ENCODE results near the gene ARHGAP27.

The ARHGAP27 gene

DNA sequence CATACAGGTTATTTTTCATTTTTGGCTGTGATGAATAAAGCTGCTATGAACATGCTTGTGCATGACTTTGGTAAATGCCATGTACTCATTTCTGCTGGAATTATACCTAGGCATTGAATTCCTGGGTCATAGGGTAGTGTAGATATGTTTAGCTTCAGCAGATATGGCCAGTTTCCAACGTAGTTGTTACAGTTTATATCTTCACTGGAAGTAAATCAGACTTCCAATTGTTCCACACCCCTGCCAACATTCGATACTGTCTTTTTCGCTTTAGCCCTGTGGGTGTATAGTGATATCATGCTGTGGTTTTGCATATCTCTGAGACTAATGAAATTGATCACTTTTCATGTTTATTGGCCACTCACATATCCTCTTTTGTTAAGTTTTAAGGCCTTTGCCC lies 50.4 kb downstream of the ARHGAP27 start:
- DNase-seq = no peak

- peak; percentile 41 for DNase-seq
These were observed 51.7 kb downstream of the ARHGAP27 start for GRCh38 chr17:45380991-45381390.

DNA sequence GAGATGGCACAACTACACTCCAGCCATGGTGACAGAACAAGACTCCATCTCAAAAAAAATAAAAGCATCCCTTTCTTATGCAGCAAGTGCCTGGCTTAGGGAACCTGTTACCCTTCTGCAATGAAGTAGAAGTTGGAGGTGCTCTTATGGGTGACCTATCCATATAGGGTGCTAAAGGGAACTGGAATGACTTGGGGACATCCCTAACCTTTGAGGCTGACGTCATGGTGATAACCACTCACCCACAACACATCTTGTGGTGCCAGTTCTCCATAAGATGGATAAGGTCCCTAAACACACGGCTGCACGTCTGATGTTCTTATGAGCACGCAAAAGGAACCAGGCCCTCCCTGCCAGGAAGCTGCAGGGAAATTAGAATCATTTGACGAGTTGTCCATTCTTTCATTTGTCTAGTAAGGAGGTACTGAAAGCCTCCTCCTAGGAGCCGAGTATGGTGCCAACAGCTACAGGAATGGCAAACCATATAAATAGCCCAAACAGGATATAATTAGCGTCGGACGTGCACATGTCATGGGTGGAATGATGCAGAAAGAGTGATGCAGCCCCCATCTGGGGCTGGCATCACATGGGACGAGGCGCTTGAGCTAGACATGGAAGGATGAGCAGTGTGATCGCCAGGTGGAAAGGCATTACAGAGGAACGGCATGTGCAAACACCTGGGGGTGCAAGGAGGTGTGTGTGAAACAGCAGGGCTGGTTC lies 52.5 kb downstream of the ARHGAP27 start:
- DNase-seq = no peak

DNA sequence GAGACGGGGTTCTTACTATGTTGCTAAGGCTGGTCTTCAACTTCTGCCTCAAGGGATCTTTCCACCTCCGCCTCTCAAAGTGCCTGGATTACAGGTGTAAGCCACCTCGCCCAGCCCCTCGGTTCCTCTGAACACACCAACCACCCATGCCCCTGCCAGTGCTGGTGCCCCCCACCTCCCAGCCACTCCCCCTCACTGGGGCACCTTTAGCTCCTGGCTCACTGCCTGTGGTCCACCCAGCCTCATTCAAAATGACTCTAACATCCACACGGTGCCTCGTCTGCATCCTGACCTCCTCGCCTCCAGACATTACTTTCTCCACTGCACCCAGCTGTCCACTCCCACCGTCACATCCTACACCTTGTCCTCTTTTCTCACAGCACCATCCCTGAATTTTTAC lies 55.3 kb downstream of the ARHGAP27 start:
- DNase-seq = no peak

DNA sequence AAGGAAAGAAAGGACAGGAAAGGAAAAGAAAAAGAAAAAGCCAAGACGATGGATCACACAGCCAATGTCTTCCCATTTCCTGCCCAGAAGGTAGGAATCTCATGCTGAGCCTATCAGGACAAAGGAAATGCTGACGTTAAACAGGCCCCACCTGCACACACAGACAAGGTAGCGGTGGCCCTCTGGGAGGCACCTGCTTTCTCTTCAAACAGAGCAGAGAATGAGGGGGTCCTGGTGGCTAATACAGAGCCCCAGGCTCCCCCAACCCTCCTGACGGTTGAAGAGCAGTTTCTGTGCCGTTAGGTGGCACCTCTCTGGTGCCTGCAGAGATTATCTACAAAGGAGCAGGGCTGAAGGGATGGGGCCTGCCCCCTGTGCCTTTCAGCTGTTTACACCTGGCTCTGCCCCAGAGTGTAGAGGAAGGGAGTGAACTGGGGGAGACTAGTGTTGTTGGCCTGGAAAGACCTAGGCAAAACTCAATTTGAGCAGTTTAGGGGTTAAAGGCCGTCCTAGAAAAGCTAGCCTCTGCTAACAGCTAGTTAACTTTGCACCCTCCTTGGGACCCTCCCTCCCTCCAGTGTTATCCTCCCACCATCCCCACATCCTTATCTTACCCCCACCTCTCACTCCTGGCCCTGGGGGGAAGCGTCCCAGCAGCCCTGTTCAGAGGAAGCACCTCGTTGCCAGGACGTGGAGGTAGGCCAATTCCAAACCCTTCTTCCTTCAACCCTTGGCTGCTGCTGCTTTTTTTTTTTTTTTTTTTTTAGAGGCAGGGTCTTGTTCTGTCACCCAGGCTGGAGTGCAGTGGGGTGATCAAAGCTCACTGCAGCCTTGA lies 56.3 kb downstream of the ARHGAP27 start:
- DNase-seq = no peak

DNA sequence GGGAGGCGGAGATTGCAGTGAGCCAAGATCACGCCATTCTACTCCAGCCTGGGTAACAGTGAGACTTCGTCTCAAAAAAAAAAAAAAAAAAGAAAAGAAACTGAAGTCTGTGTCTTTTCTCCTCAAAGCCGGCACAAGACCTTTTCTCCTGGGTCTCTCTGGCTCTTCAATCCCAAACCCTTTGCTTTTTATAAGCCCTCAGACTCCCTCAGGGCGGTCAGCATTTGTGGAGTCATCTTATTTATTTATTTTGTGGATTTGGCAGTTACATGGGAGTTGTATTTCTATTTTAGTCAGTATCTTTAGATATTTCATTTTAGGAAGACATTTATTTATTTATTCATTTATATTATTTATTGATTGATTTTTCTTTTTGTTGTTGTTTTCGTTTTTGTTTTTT lies 58.2 kb downstream of the ARHGAP27 start:
- no peak for DNase-seq

DNA sequence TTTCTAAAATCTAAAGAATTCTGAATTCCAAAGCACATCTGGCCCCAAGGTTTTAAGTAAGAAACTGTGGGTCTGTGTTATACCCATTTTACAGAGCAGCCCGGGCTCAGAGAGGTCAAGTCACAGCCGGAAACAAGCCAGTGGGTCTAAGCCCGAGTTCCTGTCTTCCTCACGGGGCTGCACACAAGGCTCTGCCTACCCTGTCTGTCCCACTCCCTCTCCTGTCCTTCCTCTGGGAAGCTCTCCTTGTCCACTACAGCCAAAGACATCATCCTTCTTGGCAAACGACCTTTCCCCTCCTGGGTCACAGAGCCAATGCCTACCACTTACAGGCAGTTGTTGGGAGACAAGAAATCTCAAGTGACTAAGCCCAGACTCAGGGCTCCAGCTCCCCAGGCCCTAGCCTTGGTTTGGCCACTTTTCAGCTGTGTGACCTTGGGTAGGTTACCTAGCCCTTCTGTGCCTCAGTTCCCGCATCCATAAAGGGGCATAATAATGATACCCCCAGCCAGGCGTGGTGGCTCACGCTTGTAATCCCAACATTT lies 60.3 kb downstream of the ARHGAP27 start:
- no peak for DNase-seq

GRCh38 chr17:45371414-45372324 lies 61.0 kb downstream of the ARHGAP27 start:
- DNase-seq = no peak

DNA sequence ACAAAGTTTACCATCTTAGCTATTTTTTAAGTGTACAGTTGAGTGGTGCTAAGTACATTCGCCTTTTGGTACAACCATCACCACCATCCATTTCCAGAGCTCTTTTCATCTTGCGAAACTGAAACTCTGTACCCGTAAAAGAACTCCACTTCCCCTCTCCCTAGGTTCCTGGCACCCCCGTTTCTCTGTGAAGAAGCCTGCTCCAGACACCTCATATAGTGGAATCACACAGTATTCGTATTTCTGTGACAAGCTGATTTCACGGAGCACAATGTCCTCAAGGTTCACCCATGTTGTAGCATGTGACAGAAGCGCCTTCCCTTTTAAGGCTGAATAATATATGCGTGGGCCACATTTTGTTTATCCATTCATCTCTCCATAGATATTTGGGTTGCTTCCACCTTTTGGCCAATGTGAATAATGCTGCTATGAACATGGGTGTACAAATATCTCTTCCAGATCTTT lies 61.7 kb downstream of the ARHGAP27 start:
- DNase-seq = peak; percentile 39

DNA sequence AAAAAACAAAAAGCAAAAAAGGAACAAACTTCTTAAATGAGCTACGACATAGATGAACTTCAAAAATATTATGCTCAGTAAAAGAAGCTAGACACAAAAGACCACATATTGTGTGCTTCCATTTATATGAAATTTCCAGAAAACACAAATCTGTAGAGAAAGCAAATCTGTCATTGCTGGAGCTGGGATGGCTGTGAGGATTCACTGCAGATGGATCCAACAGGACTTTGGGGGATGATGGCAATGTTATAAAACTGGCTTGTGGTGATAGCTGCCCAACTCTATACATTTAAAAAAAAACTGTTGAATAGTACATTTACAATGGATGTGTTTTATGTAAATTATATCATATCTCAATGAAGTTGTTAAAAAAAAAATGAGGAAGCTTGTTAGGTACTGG lies 63.2 kb downstream of the ARHGAP27 start:
- DNase-seq = no peak

- no peak for DNase-seq
These were observed 64.0 kb downstream of the ARHGAP27 start for GRCh38 chr17:45368651-45369050.

DNA sequence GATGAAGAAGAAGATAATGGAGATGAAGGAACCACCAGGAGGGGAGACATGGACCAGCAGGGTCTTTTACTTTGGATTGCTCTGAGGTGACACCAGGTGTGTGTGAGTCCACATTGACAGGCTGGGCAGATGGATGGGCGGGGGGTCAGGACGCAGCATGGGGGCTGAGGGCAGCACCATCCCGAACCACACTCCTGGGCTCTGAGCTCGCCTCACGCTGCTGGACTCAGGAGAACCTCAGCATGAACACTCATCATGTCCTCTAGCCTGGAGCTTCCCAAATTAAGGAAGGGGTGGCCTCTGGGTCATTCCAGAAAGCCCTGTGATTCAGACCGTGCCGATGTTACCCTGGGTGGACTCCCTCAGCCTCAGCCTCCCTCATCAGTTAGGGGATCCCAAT lies 65.5 kb downstream of the ARHGAP27 start:
- no peak for DNase-seq

DNA sequence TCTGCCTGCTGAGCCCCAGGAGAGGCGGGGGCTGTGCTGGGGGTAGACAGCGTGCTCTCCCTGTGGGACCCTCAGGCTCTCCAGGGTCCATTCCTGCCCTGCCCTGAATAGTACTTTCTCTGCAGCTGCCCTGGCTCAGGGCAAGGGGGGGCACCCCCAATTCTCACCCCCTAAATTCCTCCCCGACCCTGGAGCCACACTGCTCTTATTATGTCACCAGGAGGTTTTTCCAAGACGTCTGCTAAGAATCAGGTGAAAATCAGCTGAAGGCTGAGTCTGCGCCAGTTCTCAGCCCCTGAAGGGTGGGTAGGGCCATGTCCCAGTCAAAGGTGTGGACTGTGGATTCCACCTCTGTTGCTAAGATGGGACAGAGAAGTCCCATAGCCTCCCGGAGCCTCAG lies 66.0 kb downstream of the ARHGAP27 start:
- no peak for DNase-seq

GRCh38 chr17:45366049-45366448 lies 66.6 kb downstream of the ARHGAP27 start:
- no peak for DNase-seq

GRCh38 chr17:45364531-45365390 lies 67.9 kb downstream of the ARHGAP27 start:
- no peak for DNase-seq

- DNase-seq = no peak
These were observed 69.2 kb downstream of the ARHGAP27 start for GRCh38 chr17:45363498-45363897.

DNA sequence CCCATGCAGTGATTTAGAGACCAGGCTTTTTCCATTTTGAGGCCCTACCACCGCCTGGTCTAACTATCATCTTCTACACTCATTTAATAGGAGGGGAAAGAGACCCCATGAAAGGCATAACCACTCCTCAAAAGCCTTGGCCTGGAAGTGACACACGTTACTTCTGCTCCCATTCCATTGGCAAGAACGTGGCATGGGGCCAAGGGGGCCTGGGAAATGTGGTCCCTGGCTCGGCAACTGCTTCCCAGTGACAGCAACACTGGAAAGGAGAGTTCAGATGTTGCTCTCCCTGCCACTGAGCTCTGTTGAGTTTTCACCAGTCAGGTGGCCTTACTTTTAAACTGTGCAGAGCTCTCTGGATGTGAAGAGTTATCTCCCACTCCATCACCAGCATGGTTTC lies 70.7 kb downstream of the ARHGAP27 start:
- no peak for DNase-seq

DNA sequence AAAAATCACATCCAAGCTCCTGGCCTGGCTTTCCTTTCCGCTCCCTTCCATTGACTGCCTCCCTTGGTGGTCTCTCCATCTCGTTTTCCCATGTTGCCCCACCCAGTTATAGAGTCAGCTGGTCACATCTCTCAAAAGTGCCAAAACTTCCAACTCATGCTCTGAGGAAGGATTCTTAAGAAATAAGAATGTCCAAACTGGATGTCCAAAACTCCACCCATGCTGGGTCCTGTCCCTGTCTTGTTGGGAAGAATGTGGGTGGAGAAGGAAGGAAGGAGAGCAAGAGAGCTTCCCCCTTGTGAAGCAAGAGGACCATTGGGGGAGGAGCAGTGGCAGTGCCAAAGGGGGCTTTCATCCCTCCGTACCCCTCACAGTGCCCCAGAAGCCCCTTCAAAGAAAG lies 71.2 kb downstream of the ARHGAP27 start:
- no peak for DNase-seq

DNA sequence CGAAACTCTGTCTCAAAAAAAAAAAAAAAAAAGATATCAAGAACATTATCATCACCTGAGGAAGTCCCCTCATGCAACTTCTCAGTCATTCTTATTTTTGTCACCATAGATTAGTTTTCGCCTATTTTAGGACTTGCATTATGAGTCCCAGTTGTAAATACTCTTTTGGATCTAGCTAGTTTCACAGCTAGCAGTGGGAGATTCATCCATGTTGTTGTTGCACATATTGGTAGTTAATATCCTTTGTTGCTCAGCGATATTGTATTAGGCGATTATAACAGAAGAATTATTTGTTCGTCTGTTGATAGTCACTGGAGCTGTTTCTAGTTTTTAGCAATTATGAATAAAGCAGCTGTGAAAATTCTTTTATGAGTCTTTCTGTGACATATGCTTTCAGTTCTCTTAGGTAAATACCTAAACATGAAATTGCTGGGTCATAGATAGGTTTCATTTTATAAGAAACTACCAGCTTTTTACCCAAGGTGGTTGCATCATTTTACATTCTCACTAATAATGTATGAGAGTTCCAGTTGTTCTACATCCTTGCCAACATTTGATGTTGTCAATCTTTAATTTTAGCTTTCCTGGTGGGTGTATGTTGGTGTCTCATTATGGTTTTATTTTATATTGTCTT lies 75.2 kb downstream of the ARHGAP27 start:
- no peak for DNase-seq

- no peak for DNase-seq
These were observed 77.6 kb downstream of the ARHGAP27 start for GRCh38 chr17:45355087-45355486.

DNA sequence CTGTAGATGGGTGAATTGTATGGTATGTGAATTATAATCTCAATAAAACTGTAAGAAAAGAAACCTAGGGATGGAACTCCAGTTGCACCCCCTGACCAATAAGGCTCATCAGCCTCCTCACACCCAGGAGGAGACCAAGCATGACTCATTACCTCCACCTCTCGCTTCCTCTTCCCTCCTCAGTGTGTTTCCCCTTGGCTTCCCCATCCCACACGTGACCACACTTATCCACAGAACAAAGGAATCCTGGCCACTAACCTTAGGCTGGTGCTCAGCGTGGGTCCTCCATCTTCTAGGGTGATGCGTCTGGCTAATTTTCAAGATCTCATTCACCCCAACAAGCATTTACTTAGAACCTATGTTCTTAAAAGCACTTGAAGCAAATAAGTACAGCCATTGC lies 79.6 kb downstream of the ARHGAP27 start:
- peak; percentile 82 for DNase-seq
